GM12874 (cell line): Measurements from ENCODE around the gene KLHL33.

Source experiments
- CTCF ChIP-seq: IDR thresholded peaks from 2 replicates; pipeline ENCODE4 v1.5.1; 2011; ENCODE audit warnings: low read depth, mild to moderate bottlenecking, control low read depth, low read length, moderate library complexity; ENCODE audit not compliant: insufficient read depth

Gene KLHL33

GRCh38 chr14:20469890-20470602 is 34.1 kb upstream of the KLHL33 start:
- no peak for TF ChIP-seq CTCF

- 0 out of 2 replicates have a peak, but pooled peaks have one; percentile 7 for TF ChIP-seq CTCF
Observed at GRCh38 chr14:20469242-20469889, 33.4 kb upstream of the KLHL33 start, which contains the start of gene PNP. PNP (plus strand) TSS chr14:20469406; CDS start chr14:20469525, 119 bp downstream.

- no peak for TF ChIP-seq CTCF
Observed at GRCh38 chr14:20468764-20469241, 32.8 kb upstream of the KLHL33 start.

GRCh38 chr14:20461225-20462141 is 25.5 kb upstream of the KLHL33 start, which contains the start of gene PIP4P1:
PIP4P1 (minus strand) TSS chr14:20461434; CDS start chr14:20461325, 109 bp downstream.
- TF ChIP-seq CTCF: no peak

GRCh38 chr14:20460458-20461224 is 24.7 kb upstream of the KLHL33 start:
- no peak for TF ChIP-seq CTCF

GRCh38 chr14:20458031-20458789 is 22.2 kb upstream of the KLHL33 start:
- no peak for TF ChIP-seq CTCF
